Omental fat pad (tissue), 4 donors: ENCODE data around the gene PPP1R14C. TPM values are rescaled to one million over a fixed set of nuclear protein-coding genes. Genes with fewer than 3 reads are reported as not detected.

Experiments
- ATAC-seq: fragments of 150-250 bp; one replicate; pipeline ENCODE4 v1.9.1; 2016; ENCODE audit warnings: mild to moderate bottlenecking, moderate library complexity; ENCODE audit not compliant: low FRiP score
- DNase-seq: peaks from one replicate; pipeline ENCODE4 v3.0.0-alpha.2; 2019; ENCODE audit warnings: low spot score
- total RNA-seq, 4 donors: library from RNA; depleted of rRNA; stranded (reverse); fragments of >200 nt; gene quantifications; one replicate each; pipeline ENCODE4 v1.1.0, GENCODE V29; 2016
- TF ChIP-seq, protein P1 (sequence below), 3 donors: fragments of 450-650 bp; IDR thresholded peaks; one replicate each; pipeline ENCODE4 v1.5.1; 2016 to 2017; ENCODE audit warnings: antibody characterized with exemption in 3 of 3, mild to moderate bottlenecking in 3 of 3, moderate library complexity in 2 of 3

The PPP1R14C gene
- total RNA-seq, 4 donors from 2014 or later, result 0.31 to 1.1 TPM; not detected in 2

DNA sequence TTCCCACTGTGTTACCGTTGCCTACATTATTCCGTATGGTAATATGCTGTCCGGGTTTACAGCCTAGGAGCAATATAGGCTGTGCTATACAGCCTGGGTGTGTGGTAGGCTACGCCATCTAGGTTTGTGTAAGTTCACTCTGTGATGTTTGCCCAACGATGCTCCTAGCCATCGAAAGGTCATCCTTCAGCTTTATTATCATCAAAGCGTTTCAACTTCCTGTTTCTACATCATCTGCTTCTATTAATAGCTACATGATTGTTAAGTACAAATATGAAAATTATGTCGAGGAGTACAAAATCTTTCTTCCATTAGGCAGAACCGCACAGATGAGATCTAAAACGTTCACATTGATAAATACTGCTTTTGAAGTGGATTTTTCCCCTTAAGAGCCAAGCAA lies 69.9 kb downstream of the PPP1R14C start:
- TF ChIP-seq, protein P1, sequence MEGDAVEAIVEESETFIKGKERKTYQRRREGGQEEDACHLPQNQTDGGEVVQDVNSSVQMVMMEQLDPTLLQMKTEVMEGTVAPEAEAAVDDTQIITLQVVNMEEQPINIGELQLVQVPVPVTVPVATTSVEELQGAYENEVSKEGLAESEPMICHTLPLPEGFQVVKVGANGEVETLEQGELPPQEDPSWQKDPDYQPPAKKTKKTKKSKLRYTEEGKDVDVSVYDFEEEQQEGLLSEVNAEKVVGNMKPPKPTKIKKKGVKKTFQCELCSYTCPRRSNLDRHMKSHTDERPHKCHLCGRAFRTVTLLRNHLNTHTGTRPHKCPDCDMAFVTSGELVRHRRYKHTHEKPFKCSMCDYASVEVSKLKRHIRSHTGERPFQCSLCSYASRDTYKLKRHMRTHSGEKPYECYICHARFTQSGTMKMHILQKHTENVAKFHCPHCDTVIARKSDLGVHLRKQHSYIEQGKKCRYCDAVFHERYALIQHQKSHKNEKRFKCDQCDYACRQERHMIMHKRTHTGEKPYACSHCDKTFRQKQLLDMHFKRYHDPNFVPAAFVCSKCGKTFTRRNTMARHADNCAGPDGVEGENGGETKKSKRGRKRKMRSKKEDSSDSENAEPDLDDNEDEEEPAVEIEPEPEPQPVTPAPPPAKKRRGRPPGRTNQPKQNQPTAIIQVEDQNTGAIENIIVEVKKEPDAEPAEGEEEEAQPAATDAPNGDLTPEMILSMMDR (IDR thresholded peaks at IDR 0.05), result no peak
- DNase-seq (no peak), ATAC-seq (no peak)

DNA sequence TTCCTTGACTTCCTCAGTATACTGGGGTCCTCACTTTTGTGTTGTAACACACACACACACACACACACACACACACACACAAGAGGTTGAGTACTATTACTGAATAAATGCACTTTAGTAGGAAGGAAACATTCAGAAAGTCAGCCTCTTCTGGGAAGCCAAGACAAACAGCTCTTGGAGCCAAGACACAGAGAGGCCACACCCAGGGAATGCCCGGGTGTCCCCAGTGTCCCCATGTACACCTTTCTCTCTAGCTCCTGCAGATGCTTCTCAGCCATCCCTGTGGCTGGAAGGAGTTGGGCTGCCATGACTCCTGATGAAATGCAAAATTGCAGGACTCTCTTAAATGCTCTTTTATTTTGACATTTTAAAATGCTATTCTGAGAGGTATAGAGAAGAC lies 70.5 kb downstream of the PPP1R14C start:
- DNase-seq (no peak), ATAC-seq (no peak)
- TF ChIP-seq, protein P1 (IDR thresholded peaks at IDR 0.05), result no peak

DNA sequence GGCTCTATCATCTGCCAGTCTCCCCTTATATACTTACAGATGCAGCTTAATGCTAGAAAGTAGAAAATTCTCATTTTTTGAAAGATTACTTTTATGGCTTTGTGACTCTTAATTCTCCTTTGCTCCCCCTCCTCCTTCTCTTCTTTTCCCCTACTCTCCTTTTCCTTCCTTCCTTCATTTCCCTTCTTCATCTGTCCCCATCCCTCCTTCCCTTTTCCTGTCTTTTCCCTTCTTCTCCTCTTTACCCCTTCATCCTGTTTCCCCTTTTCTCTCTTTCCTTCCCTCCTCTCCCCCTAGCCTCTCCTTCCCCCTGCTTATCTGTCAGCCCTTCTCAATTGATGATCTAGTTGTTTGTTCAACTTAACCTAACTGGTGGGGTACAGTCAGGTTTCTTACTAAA lies 71.5 kb downstream of the PPP1R14C start:
- no peak for DNase-seq
- TF ChIP-seq, protein P1 (IDR thresholded peaks at IDR 0.05), result no peak
- no peak for ATAC-seq

DNA sequence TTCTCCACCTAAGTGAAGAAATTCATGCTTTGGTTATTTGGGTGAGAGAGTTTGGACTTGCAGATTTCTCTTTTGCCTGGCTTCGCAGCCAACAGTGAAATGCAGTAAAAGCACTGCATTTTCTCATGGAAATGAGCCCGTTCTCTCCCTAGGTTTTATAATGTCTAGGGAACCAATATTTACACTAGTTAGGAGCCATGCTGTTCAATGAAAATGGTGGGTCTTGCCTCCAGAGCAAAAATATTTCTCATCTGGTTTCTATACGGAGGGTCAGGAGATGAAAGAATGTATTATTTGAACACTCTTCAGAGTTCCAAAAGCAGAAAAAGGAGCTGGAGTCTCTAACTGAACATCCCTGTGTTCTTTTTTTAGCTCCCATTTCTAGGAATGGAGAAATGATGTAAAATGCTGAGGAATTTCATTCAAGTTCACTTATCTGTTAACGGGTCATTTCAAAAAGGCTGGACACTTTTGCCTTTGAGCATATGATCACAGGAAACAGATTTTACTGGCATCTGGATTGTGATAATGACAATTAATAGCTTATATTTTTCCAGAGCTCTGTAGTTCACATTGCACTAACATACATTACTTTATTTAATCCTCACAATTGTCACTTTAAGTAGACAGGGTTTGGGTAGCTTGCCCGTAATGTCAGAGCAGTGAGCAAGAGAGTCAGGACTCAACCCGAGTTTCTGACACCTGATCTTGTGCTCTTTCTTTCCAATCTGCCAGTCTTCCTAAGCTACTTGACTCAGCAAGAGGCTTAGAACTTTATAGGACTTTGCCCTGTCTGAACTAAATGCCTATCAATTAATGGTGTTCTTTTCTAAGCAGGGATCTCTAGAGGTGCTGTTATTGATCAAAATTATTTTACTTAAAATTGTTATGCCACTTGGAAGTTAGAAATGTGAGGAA lies 78.0 kb downstream of the PPP1R14C start:
- TF ChIP-seq, protein P1 (IDR thresholded peaks at IDR 0.05), result no peak
- no peak for ATAC-seq

DNA sequence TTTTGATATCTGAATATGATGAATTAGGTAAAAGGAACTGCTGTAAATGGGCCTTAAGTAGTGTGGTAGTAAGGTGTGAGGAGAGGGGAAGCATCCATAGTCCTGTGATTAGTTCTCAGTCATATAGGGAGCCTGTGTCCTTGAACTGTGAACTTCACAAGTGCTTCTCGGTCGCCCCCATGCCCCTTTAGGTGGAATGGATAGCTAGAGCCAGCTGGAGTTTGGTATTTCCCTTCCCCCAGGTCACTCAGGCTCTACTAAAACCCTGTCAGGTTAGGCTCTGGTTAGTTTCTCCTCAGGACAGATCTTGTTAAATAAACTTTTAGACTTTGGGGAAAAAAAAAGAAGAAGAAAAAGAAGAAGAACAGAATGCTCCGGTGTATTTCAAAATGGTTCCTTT lies 82.0 kb downstream of the PPP1R14C start:
- no peak for ATAC-seq
- TF ChIP-seq, protein P1 (IDR thresholded peaks at IDR 0.05), result no peak
- no peak for DNase-seq

More for the DNA sequence above, 78.0 kb downstream of the PPP1R14C start:
- DNase-seq, result no peak

DNA sequence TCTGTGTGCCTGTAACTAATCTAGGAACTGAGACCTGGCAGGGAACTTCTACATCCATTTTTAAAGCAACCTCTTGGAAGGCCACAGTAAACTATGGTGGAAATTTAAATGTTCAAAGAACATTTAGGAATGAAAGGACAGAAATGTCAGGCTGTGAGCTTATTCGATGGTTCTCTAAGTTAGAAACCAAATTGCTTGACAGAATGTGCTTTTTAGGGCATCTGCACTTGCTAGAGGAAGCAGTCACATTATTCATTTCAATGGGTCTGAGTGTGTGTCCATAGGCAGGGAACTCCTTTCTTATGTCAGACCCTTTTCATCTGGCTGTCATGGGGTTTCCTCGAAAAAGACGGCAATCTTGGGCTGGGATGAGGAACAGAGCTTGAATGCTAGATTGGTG lies 84.4 kb downstream of the PPP1R14C start:
- TF ChIP-seq, protein P1 (IDR thresholded peaks at IDR 0.05), result no peak
- ATAC-seq, result no peak
- no peak for DNase-seq
